ENCODE results near the gene CEMIP. TPM values are rescaled to one million over a fixed set of nuclear protein-coding genes. Genes with fewer than 3 reads are reported as not detected.

CEMIP gene
- total RNA-seq, 1 experiment from 2014 or later: 3.5 TPM

DNA sequence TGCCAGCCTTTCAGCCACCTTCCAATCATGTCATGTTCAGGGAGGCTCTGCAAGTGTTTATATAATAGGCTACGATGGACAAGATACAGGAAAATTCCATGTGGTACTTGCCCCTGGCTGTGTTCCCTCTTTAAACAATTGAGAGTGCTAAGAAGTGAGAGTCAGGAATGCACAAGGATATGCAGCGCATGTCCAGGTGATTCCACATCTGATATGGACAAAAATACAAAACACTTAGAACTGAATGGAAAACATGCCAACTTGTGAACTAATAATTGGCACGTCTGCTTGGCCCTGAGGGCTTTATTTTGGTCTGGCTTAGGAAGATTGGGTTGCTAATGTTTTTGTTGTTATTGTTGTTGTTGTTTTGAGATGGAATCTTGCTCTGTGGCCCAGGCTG is 100.9 kb downstream of the CEMIP start:
- Histone ChIP-seq H3K36me3 (ENCODE audit: control insufficient read depth in 1 of 2, insufficient read depth in 2 of 2, low read length in 2 of 2) (peaks cover 0 to 4% of the 10 kb centered on the region in 2 experiments; a peak in 1 of 4 replicates), H3K27me3 (ENCODE audit: insufficient read depth, low read length) (no peaks in the 10 kb centered on the region), H3K9ac (ENCODE audit: low read length) (no peak overlapping the region), H2AFZ (ENCODE audit: low read depth, low read length, poor library complexity, severe bottlenecking) (no peak overlapping the region), H3K4me1 (ENCODE audit: control insufficient read depth in 1 of 2, insufficient read depth in 2 of 2, low read length in 2 of 2) (peaks cover 0 to 2% of the 10 kb centered on the region in 2 experiments; a peak in 1 of 4 replicates), H3K4me3 (replicated peaks in 1 of 2; ENCODE audit: low read depth in 1 of 2, low read length in 2 of 2) (no peak overlapping the region), H3K9me2 (ENCODE audit: insufficient read depth) (no peaks in the 10 kb centered on the region), H3K27ac (ENCODE audit: low read depth, low read length) (no peak overlapping the region), H3K4me2 (ENCODE audit: low read length) (no peak overlapping the region), H3K79me2 (ENCODE audit: insufficient read depth, low read length) (no peaks in the 10 kb centered on the region), H4K20me1 (ENCODE audit: insufficient read depth) (no peaks in the 10 kb centered on the region), H3K9me3 (ENCODE audit: control insufficient read depth in 1 of 2, insufficient read depth in 1 of 2, low read depth in 1 of 2, low read length in 2 of 2) (no peaks in the 10 kb centered on the region)
- POLR2A ChIA-PET: no interaction called here
- TF ChIP-seq FOSL1 (IDR thresholded peaks at IDR 0.05; ENCODE audit: low read depth) (no peak), CTCF (IDR thresholded peaks at IDR 0.05 in 2 of 3, conservative IDR thresholded peaks at IDR 0.05 in 1 of 3; ENCODE audit: borderline replicate concordance in 1 of 3, insufficient read depth in 1 of 3, low read depth in 2 of 3, low read length in 2 of 3) (no peak), ELF1 (IDR thresholded peaks at IDR 0.05; ENCODE audit: borderline replicate concordance, low read depth) (no peak), SP1 (IDR thresholded peaks at IDR 0.05; ENCODE audit: low read depth) (no peak), YY1 (IDR thresholded peaks at IDR 0.05; ENCODE audit: extremely low read depth, insufficient replicate concordance, low read depth, low read length) (no peak), ZNF274 (IDR thresholded peaks at IDR 0.05; ENCODE audit: low read depth, low read length) (no peak), TCF7L2 (IDR thresholded peaks at IDR 0.05; ENCODE audit: borderline replicate concordance, extremely low read depth, insufficient read depth, insufficient read length) (no peak), ZBTB33 (IDR thresholded peaks at IDR 0.05; ENCODE audit: extremely low read depth, insufficient replicate concordance, low read length) (no peak)
- no peak for DNase-seq (ENCODE audit: low read depth, low spot score)
- intact Hi-C loops (cut with micrococcal nuclease): no loop called here
- CTCF ChIA-PET: no interaction called here
- RAD21 ChIA-PET (ENCODE audit: low non-redundant PET in 1 of 2, low total read pairs in 2 of 2, uncharacterized antibody in 2 of 2, unreplicated experiment in 2 of 2): no interaction called here
- ATAC-seq: no peak
- no TSS peak for BruUV-seq (replicated peaks)

Data from HCT116 (cell line).